GM12801 (cell line): ENCODE data around the gene PACSIN2.

Source experiments
- TF ChIP-seq, protein P1 (sequence below): IDR thresholded peaks from one replicate; pipeline ENCODE4 v1.5.1; 2011; ENCODE audit warnings: control low read depth; ENCODE audit not compliant: insufficient read length; ENCODE audit errors: extremely low read depth

PACSIN2 gene

GRCh38 chr22:42994276-42994916, 20.6 kb downstream of the PACSIN2 start:
- TF ChIP-seq, protein P1, sequence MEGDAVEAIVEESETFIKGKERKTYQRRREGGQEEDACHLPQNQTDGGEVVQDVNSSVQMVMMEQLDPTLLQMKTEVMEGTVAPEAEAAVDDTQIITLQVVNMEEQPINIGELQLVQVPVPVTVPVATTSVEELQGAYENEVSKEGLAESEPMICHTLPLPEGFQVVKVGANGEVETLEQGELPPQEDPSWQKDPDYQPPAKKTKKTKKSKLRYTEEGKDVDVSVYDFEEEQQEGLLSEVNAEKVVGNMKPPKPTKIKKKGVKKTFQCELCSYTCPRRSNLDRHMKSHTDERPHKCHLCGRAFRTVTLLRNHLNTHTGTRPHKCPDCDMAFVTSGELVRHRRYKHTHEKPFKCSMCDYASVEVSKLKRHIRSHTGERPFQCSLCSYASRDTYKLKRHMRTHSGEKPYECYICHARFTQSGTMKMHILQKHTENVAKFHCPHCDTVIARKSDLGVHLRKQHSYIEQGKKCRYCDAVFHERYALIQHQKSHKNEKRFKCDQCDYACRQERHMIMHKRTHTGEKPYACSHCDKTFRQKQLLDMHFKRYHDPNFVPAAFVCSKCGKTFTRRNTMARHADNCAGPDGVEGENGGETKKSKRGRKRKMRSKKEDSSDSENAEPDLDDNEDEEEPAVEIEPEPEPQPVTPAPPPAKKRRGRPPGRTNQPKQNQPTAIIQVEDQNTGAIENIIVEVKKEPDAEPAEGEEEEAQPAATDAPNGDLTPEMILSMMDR: no peak

GRCh38 chr22:42993651-42994275, 21.2 kb downstream of the PACSIN2 start:
- TF ChIP-seq, protein P1: no peak

DNA sequence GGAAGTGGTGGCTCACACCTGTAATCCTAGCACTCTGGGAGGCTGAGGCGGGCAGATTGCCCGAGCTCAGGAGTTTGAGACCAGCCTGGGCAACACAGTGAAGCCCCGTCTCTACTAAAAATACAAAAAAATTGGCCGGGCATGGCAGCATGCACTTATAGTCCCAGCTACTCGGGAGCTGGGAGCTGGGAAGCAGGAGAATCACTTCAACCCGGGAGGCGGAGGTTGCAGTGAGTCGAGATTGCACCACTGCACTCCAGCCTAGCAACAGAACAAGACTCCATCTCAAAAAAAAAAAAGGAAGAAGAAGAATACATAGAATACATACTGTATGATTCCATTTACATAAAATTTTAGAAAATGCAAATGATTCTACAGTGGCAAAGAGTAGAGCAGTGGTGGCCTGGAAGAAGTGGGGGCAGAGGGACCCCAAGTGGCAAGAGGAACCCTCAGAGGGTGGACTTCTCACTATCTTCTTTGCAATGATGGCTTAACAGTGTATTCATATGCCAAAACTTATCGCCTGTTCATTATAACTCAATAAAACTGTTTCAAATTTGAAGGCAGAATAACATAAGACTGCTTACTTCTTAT, 22.0 kb downstream of the PACSIN2 start:
- TF ChIP-seq, protein P1: no peak

- TF ChIP-seq, protein P1: no peak
These were observed 22.9 kb downstream of the PACSIN2 start for GRCh38 chr22:42992092-42992491.

DNA sequence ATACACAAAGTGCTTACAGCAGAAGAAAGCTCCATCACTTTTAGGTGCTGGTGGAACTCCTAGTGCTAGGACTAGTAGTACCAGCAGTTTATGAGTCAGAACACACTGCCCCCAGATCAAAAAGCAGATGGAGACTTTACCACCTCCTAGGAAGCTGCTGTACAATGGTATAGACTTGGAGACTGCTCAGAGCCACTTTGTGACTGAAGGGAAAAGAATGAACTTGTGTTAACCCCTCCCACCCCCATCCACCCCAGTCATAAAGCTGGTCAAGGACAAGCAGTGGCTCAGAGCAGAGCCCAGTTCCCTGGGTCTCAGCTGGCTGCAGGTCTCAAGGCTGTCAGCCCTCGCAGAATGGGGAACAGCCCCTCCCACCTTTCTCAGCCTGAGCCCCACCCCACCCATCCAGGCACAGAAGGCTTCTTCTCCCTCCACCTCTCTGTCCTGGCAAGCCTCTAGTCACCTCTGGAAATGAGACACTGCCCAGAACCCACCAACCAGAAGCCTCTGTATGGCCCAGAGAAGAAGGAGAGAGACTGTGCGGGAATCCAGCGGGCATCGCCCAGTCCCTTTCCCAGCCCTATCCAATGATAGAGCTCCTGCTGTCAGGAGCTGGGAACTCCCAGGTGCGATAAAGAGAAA, 23.8 kb downstream of the PACSIN2 start:
- TF ChIP-seq, protein P1: no peak

- TF ChIP-seq, protein P1: no peak
These were observed 24.7 kb downstream of the PACSIN2 start for GRCh38 chr22:42990131-42990838.

DNA sequence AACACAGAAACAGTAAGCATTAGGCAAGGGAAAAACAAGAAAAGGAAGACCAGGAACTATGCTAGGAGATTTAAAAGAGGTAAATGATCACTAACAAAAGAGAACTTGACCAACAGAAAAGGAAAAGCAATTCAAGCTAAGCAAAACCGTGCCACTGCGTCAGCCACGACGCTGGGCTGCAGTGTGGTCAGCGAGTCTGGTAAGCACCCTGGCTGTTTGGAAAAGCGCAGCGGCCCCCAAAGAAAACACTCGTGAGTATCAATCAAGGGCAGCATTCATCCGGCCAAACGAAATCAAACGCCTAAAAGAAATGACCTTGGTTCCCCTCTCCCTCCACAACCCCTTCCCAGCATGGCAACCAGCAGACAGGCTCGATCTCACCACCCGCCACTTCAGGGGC, 28.8 kb downstream of the PACSIN2 start:
- TF ChIP-seq, protein P1: no peak
